Measurements from ENCODE around the gene CD300LD.
"Not testable (repeated sequence)": the region's sequence is repeated elsewhere in the genome, so short reads cannot be mapped to it uniquely, and the experiment has no call there.

CD300LD gene

DNA sequence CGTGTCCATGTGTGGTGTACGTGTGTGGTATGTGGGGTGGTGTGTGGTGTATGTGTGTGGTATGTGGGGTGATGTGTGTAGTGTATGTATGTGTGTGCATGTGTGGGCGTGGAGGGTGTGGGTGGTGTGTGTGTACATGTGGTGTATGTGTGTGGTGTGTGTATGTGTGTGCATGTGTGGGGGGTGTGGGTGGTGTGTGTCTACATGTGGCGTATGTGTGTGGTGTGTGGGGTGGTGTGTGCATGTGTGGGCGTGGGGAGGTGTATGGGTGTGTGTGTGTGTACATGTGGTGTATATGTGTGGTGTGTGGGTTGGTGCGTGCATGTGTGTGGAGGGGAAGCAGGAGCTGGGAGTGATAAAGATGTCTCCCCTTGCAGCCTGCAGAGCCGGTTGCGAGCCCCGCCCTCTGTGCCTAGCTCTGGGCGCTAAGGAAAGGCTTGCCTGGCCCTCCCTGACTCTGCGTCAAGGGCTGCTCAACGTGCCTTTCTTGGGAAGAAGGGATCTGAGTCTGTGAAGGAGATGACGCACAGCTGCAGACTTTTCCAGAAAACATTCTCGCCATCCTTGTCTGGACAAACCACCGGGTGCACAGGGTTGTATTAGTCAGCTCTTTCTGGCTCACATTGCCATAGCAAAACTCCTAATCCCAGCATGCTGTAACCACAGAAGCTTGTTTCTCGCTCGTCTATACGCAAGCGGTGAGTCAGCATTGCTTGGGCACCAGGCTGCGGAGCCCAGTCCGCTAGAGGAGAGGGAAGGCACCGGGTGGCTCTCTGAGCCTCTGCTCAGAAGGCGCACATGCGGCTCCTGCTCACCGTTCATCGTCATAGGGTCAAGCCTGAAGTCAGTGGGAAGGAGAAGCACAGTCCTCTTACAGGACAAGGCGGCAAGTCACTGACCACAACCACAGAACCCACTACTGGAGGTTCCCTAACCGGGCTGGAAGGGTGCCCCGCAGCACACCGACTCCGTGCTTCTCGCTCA, 22.8 kb downstream of the CD300LD start:
- DNase-seq = peak; percentile 7

DNA sequence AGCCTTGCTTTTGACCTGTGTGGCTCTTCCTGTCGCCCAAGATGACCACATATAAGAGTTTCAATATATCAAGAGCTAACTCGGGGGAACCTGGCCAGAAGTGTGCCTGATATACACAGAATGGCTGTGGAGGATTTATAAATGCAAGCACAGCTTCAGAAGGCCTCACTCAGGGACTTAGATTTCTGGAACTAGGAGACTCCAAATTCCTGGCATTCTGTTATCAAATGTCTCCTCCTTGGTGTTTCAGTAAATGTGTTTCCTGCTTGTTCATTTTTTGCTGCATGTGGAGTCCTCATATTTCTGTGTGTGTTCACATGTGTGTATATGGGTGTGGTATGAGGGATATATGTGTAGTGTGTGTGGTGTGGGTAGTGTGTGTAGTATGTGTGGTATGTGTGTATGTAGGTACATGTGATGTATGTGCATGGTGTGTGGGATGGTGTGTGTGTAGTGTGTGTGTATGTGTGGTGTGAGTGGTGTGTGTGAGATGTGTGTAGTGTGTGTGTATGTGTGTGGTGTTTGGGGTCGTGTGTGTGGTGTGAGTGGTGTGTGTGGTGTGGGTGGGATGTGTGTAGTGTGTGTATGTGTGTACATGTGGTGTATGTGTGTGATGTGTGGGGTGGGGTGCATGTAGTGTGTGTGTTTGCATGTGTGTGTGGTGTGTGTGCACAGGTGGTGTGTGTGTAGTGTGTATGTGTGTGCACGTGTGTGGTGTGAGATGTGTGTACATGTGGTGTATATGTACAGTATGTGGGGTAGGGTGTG, 23.8 kb downstream of the CD300LD start:
- DNase-seq = no peak

DNA sequence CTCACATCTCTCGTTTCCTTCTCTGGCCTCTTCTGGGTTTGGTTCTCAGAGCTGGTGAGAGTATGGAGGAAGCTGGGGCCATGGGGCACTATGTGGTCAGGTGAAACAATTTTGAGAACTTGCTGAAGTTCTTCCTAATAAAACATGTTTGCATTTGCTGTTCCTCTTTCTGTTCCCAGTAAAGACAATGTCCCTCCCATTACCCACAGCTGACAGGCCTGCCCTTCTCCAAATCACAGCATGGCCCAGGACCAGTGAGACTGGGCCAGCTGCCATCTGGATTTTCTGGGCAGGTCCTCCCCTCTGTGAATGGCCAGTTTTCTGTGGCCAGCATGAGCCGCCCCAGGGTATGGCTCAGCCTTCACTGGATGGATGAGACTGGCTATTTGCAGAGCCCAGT, 24.7 kb downstream of the CD300LD start, which contains the start of gene CD300H:
TSS of gene CD300H (minus strand) at position 113 of the 400 bp plus-strand sequence.
- DNase-seq = no peak

DNA sequence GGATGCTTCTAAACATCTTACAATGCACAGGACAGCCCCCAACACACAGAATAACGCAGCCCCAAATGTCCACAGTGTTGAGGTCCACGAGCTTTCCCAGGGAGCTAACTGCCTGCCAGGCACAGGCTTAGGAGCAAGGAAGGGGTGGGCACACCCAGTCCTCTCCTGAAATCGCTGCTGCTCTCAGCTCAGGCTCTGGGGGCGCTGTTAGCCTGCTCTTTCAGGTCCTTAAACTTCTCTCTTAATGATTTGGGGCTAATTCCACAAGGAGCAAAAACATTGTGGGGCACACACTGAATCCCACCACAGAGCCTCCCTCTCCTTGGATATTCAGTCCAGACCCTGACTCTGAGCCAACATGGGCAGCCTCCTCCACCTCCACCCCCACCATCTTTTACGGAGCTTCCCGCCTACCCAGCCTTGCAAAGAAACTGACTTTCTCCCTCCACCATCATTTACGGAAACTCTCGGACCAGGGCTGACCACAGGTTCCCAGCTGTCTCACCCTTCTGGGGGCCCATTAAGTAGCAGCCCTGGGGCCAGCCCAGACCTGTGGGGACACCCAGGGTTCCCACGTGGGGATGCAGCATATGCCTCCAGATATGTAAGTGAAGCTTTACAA, 25.8 kb downstream of the CD300LD start:
- DNase-seq = peak; percentile 14

DNA sequence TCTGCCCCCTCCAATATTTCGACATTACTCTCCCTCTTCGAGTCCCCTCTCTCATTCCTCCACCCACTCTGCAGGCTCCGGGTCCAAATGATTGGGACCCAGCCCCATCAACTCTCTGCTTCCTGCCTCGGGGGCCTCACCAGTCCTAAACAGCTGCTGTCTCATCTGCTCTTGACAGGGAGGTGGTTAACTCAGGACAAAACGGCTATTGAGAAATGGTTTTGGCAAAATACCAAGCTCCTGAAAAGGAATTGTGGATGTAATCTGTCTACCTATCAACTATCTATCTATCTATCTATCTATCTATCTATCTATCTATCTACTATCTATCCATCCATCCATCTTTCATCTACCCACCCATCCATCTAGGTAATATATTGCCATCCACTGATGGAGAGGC, 27.0 kb downstream of the CD300LD start:
- no peak for DNase-seq

DNA sequence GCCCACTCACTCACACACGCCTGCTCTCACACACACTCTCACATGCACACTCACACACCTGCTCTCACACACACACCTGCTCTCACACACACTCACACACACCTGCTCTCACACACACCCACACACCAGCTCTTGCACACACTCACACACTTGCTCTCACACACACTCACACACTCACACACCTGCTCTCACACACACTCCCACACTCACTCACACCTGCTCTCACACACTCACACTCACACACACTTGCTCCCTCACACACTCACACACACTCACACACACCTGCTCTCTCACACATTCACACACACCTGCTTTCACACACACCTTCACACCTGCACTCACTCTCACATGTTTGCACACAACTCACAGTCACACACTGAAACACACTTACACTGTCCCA, 28.7 kb downstream of the CD300LD start:
- no peak for DNase-seq

DNA sequence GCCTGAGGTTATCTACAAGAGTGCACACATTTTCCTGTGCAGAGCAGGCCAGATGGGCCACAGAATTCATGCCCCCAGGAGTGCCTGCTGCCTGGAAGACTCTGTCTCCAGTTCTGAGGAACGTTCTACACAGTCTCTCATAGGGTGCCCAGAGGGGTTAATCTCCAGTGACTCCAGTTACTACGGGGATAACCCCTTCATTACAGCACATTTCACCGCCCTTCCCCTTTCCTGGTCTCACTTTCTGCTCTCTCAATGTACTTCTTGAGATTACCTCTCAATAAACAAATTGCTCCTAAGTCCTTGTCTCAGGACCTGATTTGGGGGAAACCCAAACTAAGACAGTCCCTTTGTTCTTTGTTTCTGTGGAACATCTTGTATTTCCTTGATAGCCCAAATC, 30.5 kb downstream of the CD300LD start:
- DNase-seq = no peak

DNA sequence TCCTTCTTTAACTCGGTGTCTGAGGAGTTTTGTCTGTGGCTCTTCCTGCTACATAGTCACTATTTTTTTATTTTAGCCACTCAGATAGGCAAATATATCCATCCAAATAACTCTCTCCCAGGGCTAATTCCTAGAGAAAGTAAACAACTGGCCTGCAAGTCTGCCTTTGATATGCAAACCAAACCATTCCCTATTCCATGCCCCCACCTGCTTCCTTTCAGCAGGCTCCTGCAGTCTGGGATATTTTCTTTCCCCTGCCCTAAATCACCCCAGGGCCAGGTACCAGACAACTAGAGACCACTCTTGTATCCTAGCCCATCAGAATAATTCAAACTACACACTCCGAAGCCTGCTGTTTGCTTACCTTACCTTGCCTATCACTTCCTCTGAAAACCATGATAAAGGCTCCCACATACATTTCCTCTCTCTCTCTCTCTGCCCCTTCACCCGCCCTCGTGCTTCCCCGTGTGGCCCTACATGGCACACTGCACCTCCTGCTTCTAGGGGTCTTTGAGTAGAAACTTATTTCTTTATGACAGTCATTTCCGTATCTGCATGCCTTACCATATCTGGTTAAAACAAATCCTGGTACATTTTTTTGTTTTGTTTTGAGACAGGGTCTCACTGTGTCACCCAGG, 33.1 kb downstream of the CD300LD start:
- DNase-seq = no peak

DNA sequence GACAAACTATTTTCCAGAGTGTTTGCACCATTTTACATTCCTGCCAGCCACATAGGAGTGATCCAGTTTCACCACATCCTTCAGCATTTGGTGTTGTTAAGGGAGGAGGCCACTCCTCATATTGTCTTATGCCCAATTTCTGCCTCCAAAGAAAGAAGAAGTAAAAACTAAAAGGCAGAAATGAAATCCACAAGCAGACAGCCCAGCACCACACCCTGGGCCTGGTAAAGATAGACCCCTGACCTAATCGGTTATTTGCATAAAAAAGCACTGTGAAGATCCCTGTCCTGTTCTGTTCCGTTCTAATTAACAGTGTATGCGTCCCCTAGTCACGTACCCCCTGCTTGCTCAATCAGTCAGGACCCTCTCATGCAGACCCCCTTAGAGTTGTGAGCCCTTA, 33.7 kb downstream of the CD300LD start:
- DNase-seq = not testable (repeated sequence)

DNA sequence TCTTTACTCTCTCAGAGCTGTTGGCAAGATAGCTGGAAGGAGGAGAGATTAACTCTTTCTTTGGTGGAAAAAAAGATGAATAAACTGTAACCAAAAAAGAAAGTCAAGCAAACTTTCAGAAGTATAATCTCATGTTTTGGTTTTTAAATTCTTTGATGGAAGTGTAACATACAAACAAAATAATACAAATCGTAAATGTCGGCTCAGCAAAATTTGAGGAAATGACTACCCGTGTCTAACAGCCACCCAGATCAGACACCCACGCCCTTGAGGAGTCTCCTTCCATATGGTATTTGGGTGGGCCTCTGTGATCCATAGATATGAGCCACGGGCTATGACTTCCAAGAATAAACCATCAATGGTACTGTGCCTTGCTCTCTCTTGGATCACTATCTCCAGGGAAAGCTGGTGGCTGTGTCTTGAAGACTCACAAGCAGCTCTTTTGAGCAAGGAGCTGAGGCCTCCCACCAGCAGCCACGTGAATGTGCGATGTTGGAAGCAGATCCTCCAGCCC, 36.6 kb downstream of the CD300LD start:
- DNase-seq = no peak

DNA sequence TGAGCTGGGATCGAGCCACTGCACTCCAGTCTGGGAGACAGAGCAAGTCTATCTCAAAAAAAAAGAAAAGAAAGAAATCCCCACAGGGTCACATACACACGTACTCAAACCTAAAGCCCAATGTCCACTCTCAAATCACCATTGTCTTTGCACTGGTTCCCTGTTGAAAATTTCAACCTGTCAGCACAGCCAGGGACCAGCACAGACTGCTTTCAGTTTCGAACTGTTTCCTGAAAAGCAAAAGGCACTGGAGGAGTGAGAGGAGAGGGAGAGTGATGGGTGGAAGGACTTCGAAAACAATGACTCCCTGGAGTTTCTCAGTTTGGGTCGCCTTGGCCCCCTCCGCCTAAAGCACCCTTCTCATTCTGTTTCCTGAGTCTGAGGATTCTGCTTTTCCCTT, 37.2 kb downstream of the CD300LD start:
- DNase-seq = no peak

DNA sequence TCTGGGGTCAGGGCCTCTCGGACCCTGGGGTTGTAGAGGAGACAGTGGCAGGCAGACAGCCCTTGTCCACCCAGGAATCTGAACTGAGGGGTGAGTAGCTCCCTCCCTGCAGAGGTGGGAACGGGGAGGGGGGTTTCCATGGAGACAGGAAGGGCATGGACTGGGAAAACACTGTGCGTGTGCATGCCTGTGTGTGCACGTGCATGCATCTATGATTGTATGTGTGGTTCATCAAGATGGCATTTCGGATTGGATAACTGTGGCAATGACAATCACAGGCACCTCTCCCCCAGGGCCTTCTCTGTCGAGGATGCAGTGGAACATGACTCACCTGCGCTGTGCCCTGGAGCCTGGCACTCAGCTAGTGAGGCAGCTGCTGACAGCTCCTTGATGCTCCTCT, 40.0 kb downstream of the CD300LD start:
- no peak for DNase-seq

DNA sequence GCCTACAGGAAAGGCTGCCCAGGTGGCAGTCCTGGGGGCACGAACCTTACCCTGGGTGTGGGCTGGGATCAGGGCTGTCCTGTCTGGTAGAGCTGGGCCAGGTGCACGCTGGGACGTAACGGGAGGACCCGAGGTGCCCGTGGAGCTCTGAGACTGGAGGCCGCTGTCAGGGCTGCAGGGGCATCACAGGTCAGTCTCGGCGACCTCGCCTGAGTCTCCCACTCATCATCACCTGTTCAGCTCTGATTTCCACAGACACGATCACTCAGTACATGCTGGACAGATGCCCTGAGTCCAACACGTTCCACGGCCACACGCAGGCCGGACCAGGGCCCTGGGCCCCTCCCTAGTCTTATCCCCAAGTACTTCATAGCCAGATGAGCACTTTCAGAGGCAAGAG, 41.5 kb downstream of the CD300LD start:
- no peak for DNase-seq

DNA sequence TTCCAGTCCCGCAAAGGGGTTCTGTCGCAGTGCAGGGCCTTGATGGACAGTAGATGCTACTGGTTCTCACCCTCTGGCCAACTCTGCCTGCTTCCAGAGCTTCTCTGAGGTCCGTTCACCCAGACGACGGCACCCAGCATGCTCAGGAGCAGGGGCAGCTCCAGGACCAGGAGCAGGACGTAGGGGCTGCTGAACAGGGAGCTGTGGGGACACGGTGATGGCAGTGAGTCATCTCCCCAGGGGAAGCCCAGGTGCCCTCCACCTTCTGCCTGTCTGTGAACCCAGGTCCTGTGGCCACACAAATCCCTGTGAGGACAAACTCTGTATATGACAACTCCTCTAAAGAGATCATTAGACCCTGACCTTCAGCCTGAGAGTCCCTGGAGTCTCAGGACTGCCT, 42.7 kb downstream of the CD300LD start:
- no peak for DNase-seq

DNA sequence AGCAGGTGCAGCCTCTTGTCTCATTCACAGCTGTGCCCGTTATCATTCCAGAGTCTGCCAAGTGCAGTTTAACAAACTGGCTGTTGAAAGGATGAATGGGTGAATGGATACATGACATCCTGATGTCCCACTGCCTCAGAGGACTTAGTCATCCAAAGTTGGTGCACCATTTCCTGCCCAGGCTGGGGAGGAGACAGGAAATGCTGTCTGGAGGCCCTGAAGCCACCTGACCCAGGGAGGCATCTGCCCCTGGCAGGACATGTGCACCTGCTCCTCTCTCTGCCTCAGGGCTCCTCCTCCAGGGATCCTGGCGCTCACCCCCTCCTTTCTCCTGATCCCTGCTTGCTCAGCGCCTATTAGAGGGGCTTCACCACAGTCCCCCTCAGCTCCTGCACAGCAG, 44.3 kb downstream of the CD300LD start:
- DNase-seq = peak; percentile 47

DNA sequence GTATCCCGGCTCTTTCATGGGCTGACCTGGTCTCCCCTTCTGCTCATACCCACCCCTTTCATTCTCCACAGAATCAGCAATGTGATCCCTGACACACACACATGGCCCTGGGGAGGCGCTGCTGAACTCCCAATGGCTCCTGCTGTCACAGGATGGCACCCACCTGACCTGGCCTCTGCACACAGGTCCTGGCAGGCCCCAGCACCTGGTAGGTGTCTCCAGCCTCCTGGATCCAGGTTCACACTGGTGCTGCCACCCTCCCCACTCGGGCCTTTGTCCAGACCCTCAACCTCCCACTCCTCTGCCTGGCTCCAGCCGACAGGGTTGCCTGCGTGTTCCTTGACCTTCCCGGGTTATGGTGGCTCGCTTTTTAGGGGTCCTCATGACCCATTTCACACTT, 44.8 kb downstream of the CD300LD start:
- DNase-seq = no peak

DNA sequence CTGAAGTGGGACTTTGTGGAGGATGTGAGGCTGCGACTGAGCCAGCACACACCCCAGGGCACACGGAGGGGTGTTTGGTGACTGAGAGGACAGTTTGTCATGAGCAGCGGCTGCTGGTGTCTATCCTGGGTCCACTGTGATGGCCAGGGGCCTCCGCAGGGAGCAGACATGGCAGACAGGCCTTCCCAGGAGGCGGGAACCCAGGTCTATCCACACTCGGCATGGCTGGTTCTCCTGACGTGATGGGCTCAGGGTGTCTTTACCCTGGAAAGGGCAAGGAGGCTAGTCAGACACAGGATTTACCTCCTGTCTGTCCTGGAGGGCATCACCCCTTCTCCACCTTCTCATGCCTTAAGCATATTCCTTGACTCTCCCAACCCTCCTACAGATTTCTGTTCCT, 45.5 kb downstream of the CD300LD start:
- no peak for DNase-seq

DNA sequence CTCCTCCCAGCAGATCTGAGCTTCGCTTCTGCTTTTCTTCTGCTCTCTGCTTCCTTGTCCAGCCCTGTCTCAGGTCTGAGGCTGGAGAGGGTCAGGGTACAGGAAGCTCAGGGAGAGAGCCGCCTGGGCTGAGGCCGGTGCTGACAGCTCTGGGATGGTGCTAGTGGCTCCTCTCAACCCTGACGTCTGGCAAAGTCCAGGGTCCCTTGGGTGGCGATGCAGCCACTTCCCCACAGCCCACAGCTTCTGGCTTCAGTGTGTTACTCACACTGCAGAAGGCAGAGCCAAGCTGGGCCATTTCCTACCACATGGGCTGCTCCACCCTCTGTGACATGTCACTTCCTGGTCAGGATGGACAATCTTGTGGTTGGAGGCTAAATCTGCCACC, 46.2 kb downstream of the CD300LD start, which contains the start of gene CD300C:
TSS of gene CD300C (minus strand) at position 273 of the 388 bp plus-strand sequence. CDS start 333 bp downstream, outside the sequence.
- DNase-seq = no peak

DNA sequence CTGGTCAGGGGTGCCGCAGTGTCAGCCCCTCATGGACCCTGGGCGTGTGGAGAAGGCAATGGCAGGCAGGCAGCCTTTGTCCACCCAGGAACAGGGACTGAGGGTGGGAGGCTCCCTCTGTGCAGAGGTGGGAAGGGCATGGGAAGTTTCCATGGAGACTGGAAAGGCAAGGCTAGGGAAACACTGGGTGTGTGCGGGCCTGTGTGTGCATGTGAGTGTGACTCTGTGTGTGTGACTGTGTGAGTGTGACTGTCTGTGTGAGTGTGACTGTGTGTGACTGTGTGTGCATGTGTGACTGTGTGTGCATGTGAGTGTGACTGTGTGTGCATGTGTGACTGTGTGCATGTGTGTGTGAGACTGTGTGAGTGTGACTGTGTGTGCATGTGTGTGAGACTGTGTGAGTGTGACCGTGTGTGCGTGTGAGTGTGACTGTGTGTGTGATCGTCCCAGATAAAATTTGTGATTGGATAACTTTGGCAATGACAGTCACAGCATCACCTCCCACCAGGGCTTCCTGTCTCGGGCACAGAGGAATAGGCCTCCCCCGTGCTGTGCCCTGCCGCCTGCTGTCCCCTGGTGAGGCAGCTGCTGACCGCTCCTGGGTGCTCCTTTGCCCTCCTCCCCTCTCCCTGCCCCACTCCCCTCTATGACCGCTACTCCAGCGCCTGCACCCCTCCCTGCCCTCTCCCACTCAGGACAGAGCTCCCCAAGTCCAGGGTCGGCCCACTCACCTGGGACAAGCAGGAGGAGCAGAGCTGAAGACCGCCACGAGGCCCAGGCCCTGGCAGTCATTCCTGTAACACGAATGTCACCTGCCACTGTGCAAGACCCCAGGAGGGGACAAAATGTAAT, 46.9 kb downstream of the CD300LD start:
- no peak for DNase-seq

DNA sequence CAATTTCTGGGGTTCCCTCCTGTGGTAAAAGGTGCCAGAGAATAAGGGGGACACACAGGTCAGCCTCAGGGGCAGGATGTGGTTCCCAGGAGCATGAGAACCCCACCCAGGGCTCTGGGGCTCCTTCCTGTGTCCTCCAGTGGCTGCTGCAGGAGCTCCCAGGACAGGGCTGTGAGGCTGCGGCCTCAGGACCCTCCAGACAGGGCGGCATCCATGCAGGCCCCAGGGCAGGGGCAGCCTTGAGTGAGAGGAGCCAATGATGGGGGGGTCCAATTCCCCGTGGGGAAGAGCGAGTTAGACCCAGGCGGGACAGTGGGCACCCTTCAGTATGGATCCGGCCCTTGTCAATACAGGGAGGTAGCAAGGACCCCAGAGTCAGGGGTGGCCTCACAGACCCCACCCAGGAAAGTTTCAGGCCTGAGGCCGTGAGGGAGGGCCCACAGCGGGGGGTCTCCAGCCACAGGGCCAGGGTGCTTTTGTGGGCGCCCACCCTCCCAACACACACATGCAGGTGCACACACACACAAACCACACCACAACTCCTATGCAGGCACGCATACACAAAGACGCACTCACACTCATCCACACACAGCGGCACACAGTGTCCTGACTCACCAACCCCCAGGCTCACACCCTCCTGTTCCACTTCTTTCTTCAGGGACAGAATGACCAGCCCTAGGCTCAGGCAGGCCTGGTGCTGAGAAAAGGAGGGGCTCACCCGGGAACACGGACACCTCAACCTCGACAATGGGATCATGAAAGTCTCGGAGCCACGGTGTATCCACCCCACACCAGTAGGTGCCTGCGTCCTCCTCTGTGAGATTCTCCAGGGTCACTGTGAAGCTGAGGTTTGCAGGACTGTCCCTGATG, 48.0 kb downstream of the CD300LD start:
- DNase-seq = no peak

DNA sequence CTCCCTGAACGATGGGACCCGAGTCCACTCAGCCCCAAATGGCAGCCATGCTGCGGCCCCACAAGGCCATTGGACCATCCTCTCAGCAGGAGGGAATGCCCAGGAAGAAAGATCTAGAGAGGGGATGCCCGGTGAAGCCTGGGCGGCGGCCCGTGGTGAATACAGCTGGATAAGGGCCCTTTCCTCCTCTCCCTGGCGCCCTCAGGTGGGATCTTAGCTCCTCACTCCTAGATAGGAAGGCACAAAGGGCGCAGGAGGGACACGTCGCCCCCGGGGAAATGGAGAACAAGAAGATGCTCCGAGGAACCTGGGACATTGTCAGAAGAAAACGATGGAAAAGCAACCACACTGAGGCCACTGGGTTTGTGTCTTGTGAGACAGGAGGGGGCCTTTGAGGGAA, 48.7 kb downstream of the CD300LD start:
- no peak for DNase-seq

All from SHP77 treated with DMSO at 0.1 percent for 48 hours (cell line).